HUES6 (cell line): Measurements from ENCODE around the gene VWA1.
"Not testable (repeated sequence)": the region's sequence is repeated elsewhere in the genome, so short reads cannot be mapped to it uniquely, and the experiment has no call there.

Experiments used
- H3K27ac ChIP-seq: 2 replicates; pipeline ENCODE4 v1.7.0; 2013; ENCODE audit warnings: low read depth, mild to moderate bottlenecking, low read length, inconsistent platforms
- H3K27me3 ChIP-seq: 2 replicates; pipeline ENCODE4 v1.6.1; 2013; ENCODE audit warnings: low read length; ENCODE audit not compliant: control insufficient read depth, insufficient read depth
- H3K36me3 ChIP-seq: 2 replicates; pipeline ENCODE4 v1.6.1; 2013; ENCODE audit warnings: low read length; ENCODE audit not compliant: control insufficient read depth, insufficient read depth
- H3K4me1 ChIP-seq: 2 replicates; pipeline ENCODE4 v1.6.1; 2013; ENCODE audit warnings: low read length; ENCODE audit not compliant: control insufficient read depth, insufficient read depth
- H3K4me3 ChIP-seq: 2 replicates; pipeline ENCODE4 v1.5.1; 2013; ENCODE audit warnings: low read depth, low read length
- H3K9ac ChIP-seq: one replicate; pipeline ENCODE4 v1.6.1; 2013; ENCODE audit warnings: mild to moderate bottlenecking, low read length
- H3K9me3 ChIP-seq: 2 replicates; pipeline ENCODE4 v1.6.1; 2013; ENCODE audit warnings: low read depth, low read length; ENCODE audit not compliant: control insufficient read depth, insufficient read depth

The VWA1 gene

DNA sequence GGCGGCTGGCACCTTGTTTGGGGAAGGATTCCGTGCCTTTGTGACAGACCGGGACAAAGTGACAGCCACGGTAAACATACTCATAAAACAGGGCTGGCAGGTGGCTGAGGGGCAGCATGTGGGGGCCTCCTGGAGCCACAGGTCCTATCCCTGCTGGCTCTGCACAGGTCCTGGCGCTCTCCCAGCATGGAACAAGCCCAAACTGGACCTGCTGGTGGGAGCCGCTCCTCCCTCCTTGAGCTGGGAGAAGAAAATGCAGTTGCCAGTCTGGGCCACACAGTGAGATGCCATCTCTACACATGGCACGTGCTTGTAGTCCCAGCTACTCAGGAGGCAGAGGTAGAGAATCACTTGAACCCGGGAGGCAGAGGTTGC is 16.9 kb downstream of the VWA1 start:
- H3K36me3 ChIP-seq, H3K9me3 ChIP-seq, H3K9ac ChIP-seq, H3K4me3 ChIP-seq, H3K4me1 ChIP-seq, H3K27me3 ChIP-seq, H3K27ac ChIP-seq: not testable (repeated sequence)

- Histone ChIP-seq H3K27ac (no peak overlapping the region), H3K9me3 (no peaks in the 10 kb centered on the region), H3K36me3 (no peaks in the 10 kb centered on the region), H3K4me3 (no peak overlapping the region), H3K4me1 (no peaks in the 10 kb centered on the region), H3K9ac (no peak overlapping the region), H3K27me3 (no peaks in the 10 kb centered on the region)
Observed at GRCh38 chr1:1452882-1453281, 17.4 kb downstream of the VWA1 start.

GRCh38 chr1:1454286-1455056 is 19.0 kb downstream of the VWA1 start:
- not testable (repeated sequence) for H3K4me3 ChIP-seq, H3K4me1 ChIP-seq, H3K27me3 ChIP-seq, H3K27ac ChIP-seq, H3K36me3 ChIP-seq, H3K9ac ChIP-seq, H3K9me3 ChIP-seq

DNA sequence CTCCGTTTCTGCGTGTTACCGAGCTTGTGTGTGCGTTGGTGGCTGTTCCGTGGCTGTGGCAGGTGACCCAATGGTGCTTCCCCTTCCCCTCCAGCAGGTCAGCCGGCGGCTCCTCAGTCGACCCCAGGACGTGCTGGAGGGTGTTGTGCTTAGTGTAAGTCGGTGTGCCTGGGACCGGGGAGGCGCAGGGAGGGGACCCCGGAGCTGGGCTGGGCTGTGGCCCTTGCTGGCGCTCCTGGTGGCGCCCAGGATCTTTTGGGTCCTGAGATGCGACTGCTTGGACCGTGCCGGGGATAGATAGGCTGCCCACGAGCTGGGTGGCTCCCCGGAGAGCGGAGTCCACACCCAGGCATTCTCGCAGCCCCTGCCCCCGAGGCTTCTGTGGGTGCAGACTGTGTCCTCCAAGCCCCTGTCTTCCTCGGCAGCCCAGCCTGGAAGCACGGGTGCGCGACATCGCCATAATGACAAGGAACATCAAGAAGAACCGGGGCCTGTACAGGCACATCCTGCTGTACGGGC is 19.9 kb downstream of the VWA1 start:
- no peaks in the 10 kb centered on the region for H3K9me3 ChIP-seq
- H3K4me3 ChIP-seq: no peak overlapping the region
- H3K4me1 ChIP-seq: no peaks in the 10 kb centered on the region
- no peaks in the 10 kb centered on the region for H3K36me3 ChIP-seq
- H3K27me3 ChIP-seq: no peaks in the 10 kb centered on the region
- H3K9ac ChIP-seq: no peak overlapping the region
- H3K27ac ChIP-seq: no peak overlapping the region

DNA sequence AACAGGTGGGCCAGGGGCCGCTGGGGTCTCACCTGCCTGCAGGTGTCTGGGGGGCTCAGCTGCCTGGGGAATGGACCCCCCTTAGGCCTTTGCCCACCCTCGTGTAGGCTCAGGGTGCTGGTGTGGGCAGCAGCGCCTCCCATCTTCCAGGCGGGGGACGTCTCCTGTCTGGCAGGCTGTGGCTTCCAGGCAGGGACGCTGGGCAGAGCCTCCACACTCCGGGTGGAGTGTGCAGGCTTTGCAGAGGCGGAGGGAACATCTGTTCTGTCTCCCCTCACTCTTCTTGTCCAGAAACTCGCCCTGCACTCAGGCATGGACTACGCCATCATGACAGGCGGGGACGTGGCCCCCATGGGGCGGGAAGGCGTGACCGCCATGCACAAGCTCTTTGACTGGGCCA is 20.4 kb downstream of the VWA1 start:
- not testable (repeated sequence) for H3K4me1 ChIP-seq, H3K9me3 ChIP-seq, H3K9ac ChIP-seq, H3K4me3 ChIP-seq, H3K27me3 ChIP-seq, H3K27ac ChIP-seq, H3K36me3 ChIP-seq

DNA sequence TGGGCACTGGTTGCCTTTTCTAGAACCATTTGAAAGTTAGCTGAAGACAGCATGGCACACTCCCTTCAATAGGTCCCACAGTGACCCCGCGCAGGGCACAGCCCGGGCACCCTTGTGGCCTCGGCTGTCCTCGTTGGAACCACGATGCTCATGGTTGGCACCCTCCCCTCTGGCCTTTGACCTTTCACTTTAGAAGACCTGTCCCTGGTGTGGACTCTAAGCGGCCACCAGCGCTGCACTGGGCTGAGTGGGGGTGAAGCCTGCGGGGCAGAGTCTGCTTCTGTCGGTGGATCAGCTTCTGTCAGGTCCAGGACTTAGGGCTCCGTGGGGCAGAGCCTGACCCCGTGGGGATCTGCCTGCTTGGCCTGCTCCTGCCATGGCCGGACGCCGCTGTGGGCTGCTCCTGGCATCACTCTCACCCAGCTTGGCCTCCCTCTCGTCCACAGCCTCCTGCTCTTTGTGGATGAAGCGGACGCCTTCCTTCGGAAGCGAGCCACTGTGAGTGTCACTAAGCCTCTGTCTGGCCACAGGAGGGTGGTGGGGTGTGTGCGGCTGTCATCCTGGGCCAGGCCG is 21.3 kb downstream of the VWA1 start:
- H3K27ac ChIP-seq, H3K9ac ChIP-seq, H3K9me3 ChIP-seq, H3K36me3 ChIP-seq, H3K4me1 ChIP-seq, H3K4me3 ChIP-seq, H3K27me3 ChIP-seq: not testable (repeated sequence)

GRCh38 chr1:1459156-1459555 is 23.7 kb downstream of the VWA1 start:
- not testable (repeated sequence) for H3K9me3 ChIP-seq, H3K27ac ChIP-seq, H3K4me1 ChIP-seq, H3K36me3 ChIP-seq, H3K4me3 ChIP-seq, H3K27me3 ChIP-seq, H3K9ac ChIP-seq

- not testable (repeated sequence) for H3K27ac ChIP-seq, H3K36me3 ChIP-seq, H3K9ac ChIP-seq, H3K4me1 ChIP-seq, H3K4me3 ChIP-seq, H3K9me3 ChIP-seq, H3K27me3 ChIP-seq
Observed at GRCh38 chr1:1459711-1460110, 24.2 kb downstream of the VWA1 start.

DNA sequence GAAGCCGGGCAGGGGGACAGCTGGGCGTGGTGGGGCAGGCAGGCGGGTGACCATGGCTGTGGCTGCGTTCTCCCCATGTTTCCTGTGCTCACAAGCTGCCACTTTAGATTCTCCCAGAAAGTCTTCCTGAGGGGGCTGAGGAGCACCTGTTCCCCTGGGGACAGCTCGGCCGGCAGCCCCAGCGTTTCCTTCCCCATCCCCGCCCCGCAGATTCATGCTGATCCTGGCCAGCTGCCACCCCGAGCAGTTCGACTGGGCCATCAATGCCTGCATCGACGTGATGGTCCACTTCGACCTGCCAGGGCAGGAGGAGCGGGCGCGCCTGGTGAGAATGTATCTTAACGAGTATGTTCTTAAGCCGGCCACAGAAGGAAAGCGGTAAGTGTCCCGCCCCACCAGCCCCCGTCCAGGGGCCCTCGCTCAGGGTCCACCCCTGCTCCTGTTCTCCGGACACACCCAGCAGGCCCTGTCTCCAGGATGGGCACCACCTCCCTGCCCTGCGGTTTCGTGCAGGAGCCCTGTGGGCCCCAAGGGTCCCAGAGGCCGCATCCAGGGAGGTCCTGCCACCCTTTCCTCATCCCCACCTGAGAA is 25.1 kb downstream of the VWA1 start:
- no peaks in the 10 kb centered on the region for H3K9me3 ChIP-seq
- no peaks in the 10 kb centered on the region for H3K4me1 ChIP-seq
- no peaks in the 10 kb centered on the region for H3K27me3 ChIP-seq
- H3K36me3 ChIP-seq: no peaks in the 10 kb centered on the region
- H3K9ac ChIP-seq: no peak overlapping the region
- H3K27ac ChIP-seq: no peak overlapping the region
- H3K4me3 ChIP-seq: no peak overlapping the region

DNA sequence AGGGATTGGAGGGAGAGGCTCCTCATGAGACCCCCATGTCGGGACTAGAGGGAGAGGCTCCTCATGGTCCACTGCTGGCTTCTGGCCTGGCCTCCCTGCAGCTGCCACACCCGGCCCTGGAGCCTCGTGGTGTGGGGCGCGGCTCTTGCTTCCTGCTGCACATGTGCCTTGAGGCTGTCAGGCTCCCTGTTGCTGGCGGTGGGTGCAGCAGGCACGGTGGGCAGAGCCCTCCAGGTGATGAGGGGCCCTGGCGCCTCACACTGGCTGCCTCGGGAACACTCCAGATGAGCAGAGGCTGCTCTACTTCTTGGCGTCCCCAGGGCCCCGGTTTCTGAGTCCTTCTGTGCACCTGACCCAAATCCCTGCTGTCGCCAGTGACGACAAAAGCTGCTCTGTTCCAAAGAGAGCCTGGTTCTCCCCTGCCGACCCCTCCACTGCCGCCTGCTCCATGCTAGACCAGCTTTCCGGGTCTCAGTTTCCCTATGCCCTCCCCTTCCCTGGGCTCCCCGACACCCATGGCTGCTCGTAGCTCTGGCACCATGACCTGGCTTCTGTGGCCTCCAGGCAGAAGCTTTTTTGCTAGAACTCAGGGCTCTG is 26.3 kb downstream of the VWA1 start:
- no peak overlapping the region for H3K4me3 ChIP-seq
- H3K27me3 ChIP-seq: no peaks in the 10 kb centered on the region
- no peaks in the 10 kb centered on the region for H3K4me1 ChIP-seq
- no peak overlapping the region for H3K9ac ChIP-seq
- H3K27ac ChIP-seq: no peak overlapping the region
- no peaks in the 10 kb centered on the region for H3K9me3 ChIP-seq
- H3K36me3 ChIP-seq: no peaks in the 10 kb centered on the region

- Histone ChIP-seq H3K27me3 (no peaks in the 10 kb centered on the region), H3K9ac (no peak overlapping the region), H3K36me3 (no peaks in the 10 kb centered on the region), H3K9me3 (no peaks in the 10 kb centered on the region), H3K4me3 (no peak overlapping the region), H3K4me1 (no peaks in the 10 kb centered on the region), H3K27ac (no peak overlapping the region)
Observed at GRCh38 chr1:1462318-1462966, 27.0 kb downstream of the VWA1 start.
